ENCODE results near the gene SLC9A9.

SLC9A9 gene

GRCh38 chr3:143731776-143732175 lies 116.5 kb downstream of the SLC9A9 start:
- Histone ChIP-seq H3K4me2 (ENCODE audit: low read depth, low read length) (no peak overlapping the region), H4K20me1 (ENCODE audit: insufficient read depth, low read length) (no peaks in the 10 kb centered on the region), H3K9me3 (replicated peaks; ENCODE audit: insufficient read depth, low read length) (no peaks in the 10 kb centered on the region), H3K4me1 (ENCODE audit: low read length) (no peaks in the 10 kb centered on the region), H3F3A (ENCODE audit: insufficient read depth, low read length) (no peaks in the 10 kb centered on the region), H3K79me2 (ENCODE audit: low read length) (no peaks in the 10 kb centered on the region), H3K27me3 (replicated peaks; ENCODE audit: insufficient read depth, low read length) (no peaks in the 10 kb centered on the region), H2AFZ (ENCODE audit: low read length) (no peak overlapping the region), H3K27ac (ENCODE audit: low read length) (no peak overlapping the region), H3K9me2 (replicated peaks; ENCODE audit: insufficient read depth, low read length) (no peaks in the 10 kb centered on the region), H3K36me3 (replicated peaks; ENCODE audit: insufficient read depth, low read length) (no peaks in the 10 kb centered on the region), H3K9ac (ENCODE audit: low read length) (no peak overlapping the region), H3K4me3 (ENCODE audit: low read length) (no peak overlapping the region)
- TF ChIP-seq EZH2 (optimal IDR thresholded peaks at IDR 0.05; ENCODE audit: low read depth, low read length) (no peak), EZH2phosphoT487 (IDR thresholded peaks at IDR 0.05; ENCODE audit: low read length) (no peak), CTCF (IDR thresholded peaks at IDR 0.05; ENCODE audit: low read length) (no peak)
- DNase-seq: no peak

GRCh38 chr3:143731320-143731719 lies 116.9 kb downstream of the SLC9A9 start:
- TF ChIP-seq EZH2 (optimal IDR thresholded peaks at IDR 0.05; ENCODE audit: low read depth, low read length) (no peak), EZH2phosphoT487 (IDR thresholded peaks at IDR 0.05; ENCODE audit: low read length) (no peak), CTCF (IDR thresholded peaks at IDR 0.05; ENCODE audit: low read length) (no peak)
- Histone ChIP-seq H3K9me2 (replicated peaks; ENCODE audit: insufficient read depth, low read length) (no peaks in the 10 kb centered on the region), H3K4me3 (ENCODE audit: low read length) (no peak overlapping the region), H4K20me1 (ENCODE audit: insufficient read depth, low read length) (no peaks in the 10 kb centered on the region), H3K4me2 (ENCODE audit: low read depth, low read length) (no peak overlapping the region), H3K4me1 (ENCODE audit: low read length) (no peaks in the 10 kb centered on the region), H3K27me3 (replicated peaks; ENCODE audit: insufficient read depth, low read length) (no peaks in the 10 kb centered on the region), H2AFZ (ENCODE audit: low read length) (no peak overlapping the region), H3K79me2 (ENCODE audit: low read length) (no peaks in the 10 kb centered on the region), H3K36me3 (replicated peaks; ENCODE audit: insufficient read depth, low read length) (no peaks in the 10 kb centered on the region), H3K27ac (ENCODE audit: low read length) (no peak overlapping the region), H3K9ac (ENCODE audit: low read length) (no peak overlapping the region), H3K9me3 (replicated peaks; ENCODE audit: insufficient read depth, low read length) (no peaks in the 10 kb centered on the region), H3F3A (ENCODE audit: insufficient read depth, low read length) (no peaks in the 10 kb centered on the region)
- no peak for DNase-seq

GRCh38 chr3:143727391-143727790 lies 120.9 kb downstream of the SLC9A9 start:
- no peaks in the 10 kb centered on the region for H3K36me3 ChIP-seq (replicated peaks; ENCODE audit: insufficient read depth, low read length)
- H3K27ac ChIP-seq (ENCODE audit: low read length): no peak overlapping the region
- no peak overlapping the region for H3K9ac ChIP-seq (ENCODE audit: low read length)
- no peak overlapping the region for H3K4me2 ChIP-seq (ENCODE audit: low read depth, low read length)
- H4K20me1 ChIP-seq (ENCODE audit: insufficient read depth, low read length): no peaks in the 10 kb centered on the region
- no peaks in the 10 kb centered on the region for H3K9me2 ChIP-seq (replicated peaks; ENCODE audit: insufficient read depth, low read length)
- no peaks in the 10 kb centered on the region for H3K27me3 ChIP-seq (replicated peaks; ENCODE audit: insufficient read depth, low read length)
- no peaks in the 10 kb centered on the region for H3K9me3 ChIP-seq (replicated peaks; ENCODE audit: insufficient read depth, low read length)
- no peaks in the 10 kb centered on the region for H3K79me2 ChIP-seq (ENCODE audit: low read length)
- no peaks in the 10 kb centered on the region for H3F3A ChIP-seq (ENCODE audit: insufficient read depth, low read length)
- TF ChIP-seq EZH2phosphoT487 (IDR thresholded peaks at IDR 0.05; ENCODE audit: low read length) (no peak), EZH2 (optimal IDR thresholded peaks at IDR 0.05; ENCODE audit: low read depth, low read length) (no peak), CTCF (IDR thresholded peaks at IDR 0.05; ENCODE audit: low read length) (no peak)
- H2AFZ ChIP-seq (ENCODE audit: low read length): no peak overlapping the region
- DNase-seq: no peak
- no peaks in the 10 kb centered on the region for H3K4me1 ChIP-seq (ENCODE audit: low read length)
- no peak overlapping the region for H3K4me3 ChIP-seq (ENCODE audit: low read length)
